Sigmoid colon (tissue), 4 donors: ENCODE measurements around the gene APOC1.

ENCODE experiments used
- EP300 ChIP-seq, 4 donors: sonication (generic); formaldehyde crosslinking; IDR thresholded peaks; one replicate each; pipeline ENCODE4 v1.6.1; 2017; ENCODE audit warnings: antibody characterized with exemption in 4 of 4
- POLR2A ChIP-seq, 2 donors: fragments of 450-650 bp; IDR thresholded peaks; one replicate each; pipeline ENCODE4 v1.6.1; 2016; ENCODE audit warnings: antibody characterized with exemption in 2 of 2, mild to moderate bottlenecking in 2 of 2, moderate library complexity in 2 of 2
- POLR2AphosphoS5 ChIP-seq, 4 donors: sonication (generic); formaldehyde crosslinking; IDR thresholded peaks; one replicate each; pipeline ENCODE4 v1.6.1; 2017; ENCODE audit warnings: antibody characterized with exemption in 4 of 4
- TF ChIP-seq, protein P1 (sequence below), 4 experiments: fragments of 450-650 bp in 3 of 4; fragments of 200-600 bp in 1 of 4; IDR thresholded peaks; one replicate each; pipeline ENCODE4 v1.5.1; 2016 to 2019; ENCODE audit warnings: antibody characterized with exemption in 4 of 4, mild to moderate bottlenecking in 3 of 4, moderate library complexity in 2 of 4

- TF ChIP-seq POLR2A (IDR thresholded peaks at IDR 0.05) = no peak
- TF ChIP-seq, protein P1, sequence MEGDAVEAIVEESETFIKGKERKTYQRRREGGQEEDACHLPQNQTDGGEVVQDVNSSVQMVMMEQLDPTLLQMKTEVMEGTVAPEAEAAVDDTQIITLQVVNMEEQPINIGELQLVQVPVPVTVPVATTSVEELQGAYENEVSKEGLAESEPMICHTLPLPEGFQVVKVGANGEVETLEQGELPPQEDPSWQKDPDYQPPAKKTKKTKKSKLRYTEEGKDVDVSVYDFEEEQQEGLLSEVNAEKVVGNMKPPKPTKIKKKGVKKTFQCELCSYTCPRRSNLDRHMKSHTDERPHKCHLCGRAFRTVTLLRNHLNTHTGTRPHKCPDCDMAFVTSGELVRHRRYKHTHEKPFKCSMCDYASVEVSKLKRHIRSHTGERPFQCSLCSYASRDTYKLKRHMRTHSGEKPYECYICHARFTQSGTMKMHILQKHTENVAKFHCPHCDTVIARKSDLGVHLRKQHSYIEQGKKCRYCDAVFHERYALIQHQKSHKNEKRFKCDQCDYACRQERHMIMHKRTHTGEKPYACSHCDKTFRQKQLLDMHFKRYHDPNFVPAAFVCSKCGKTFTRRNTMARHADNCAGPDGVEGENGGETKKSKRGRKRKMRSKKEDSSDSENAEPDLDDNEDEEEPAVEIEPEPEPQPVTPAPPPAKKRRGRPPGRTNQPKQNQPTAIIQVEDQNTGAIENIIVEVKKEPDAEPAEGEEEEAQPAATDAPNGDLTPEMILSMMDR (IDR thresholded peaks at IDR 0.05) = no peak
- TF ChIP-seq EP300 (IDR thresholded peaks at IDR 0.05) = no peak
- no peak for TF ChIP-seq POLR2AphosphoS5 (IDR thresholded peaks at IDR 0.05)
Measured at GRCh38 chr19:44905437-44906160, 8.8 kb upstream of the APOC1 start, which contains the start of gene APOE.
